Measurements from ENCODE around the gene ZNF791. TPM values are rescaled to one million over a fixed set of nuclear protein-coding genes. Genes with fewer than 3 reads are reported as not detected.
"Not testable (repeated sequence)": the region's sequence is repeated elsewhere in the genome, so short reads cannot be mapped to it uniquely, and the experiment has no call there.

Gene ZNF791
- total RNA-seq, 1 donor = 20.3 TPM

GRCh38 chr19:12629215-12629614 is 18.5 kb downstream of the ZNF791 start:
- no peak for DNase-seq (ENCODE audit: low read depth)
- no peak overlapping the region for H3K4me3 ChIP-seq (ENCODE audit: low read depth, low read length)
- TF ChIP-seq CTCF (IDR thresholded peaks at IDR 0.05; ENCODE audit: insufficient read depth, low read depth, low read length) = no peak

DNA sequence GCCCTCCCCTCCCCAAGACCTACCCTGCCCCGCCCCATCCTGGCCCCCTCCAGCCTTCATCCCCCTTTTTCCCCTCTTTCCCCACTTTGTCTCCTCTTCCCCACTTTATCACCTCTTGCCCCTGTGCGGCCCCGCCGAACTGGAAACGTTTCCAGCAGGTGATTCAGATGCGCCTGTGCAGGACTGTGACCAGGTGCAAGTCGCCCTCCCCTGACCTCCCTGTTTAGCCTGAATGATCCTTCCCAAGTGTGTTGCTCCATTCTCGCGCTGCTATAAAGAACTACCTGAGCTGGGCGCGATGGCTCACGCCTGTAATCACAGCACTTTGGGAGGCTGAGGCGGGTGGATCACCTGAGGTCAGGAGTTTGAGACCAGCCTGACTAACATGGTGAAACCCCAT is 25.9 kb downstream of the ZNF791 start:
- H3K4me3 ChIP-seq (ENCODE audit: low read depth, low read length) = no peak overlapping the region
- TF ChIP-seq CTCF (IDR thresholded peaks at IDR 0.05; ENCODE audit: insufficient read depth, low read depth, low read length) = no peak
- DNase-seq (ENCODE audit: low read depth) = no peak

- H3K4me3 ChIP-seq (ENCODE audit: low read depth, low read length) = no peak overlapping the region
- no peak for TF ChIP-seq CTCF (IDR thresholded peaks at IDR 0.05; ENCODE audit: insufficient read depth, low read depth, low read length)
- no peak for DNase-seq (ENCODE audit: low read depth)
Measured at GRCh38 chr19:12638611-12639182, 28.0 kb downstream of the ZNF791 start.

- peak; percentile 77 for TF ChIP-seq CTCF (IDR thresholded peaks at IDR 0.05; ENCODE audit: insufficient read depth, low read depth, low read length)
- peak overlapping the region; percentile 21 for H3K4me3 ChIP-seq (ENCODE audit: low read depth, low read length)
- DNase-seq (ENCODE audit: low read depth) = peak; percentile 74
Measured at GRCh38 chr19:12639901-12640613, 29.3 kb downstream of the ZNF791 start.

- no peak for TF ChIP-seq CTCF (IDR thresholded peaks at IDR 0.05; ENCODE audit: insufficient read depth, low read depth, low read length)
- H3K4me3 ChIP-seq (ENCODE audit: low read depth, low read length) = no peak overlapping the region
- DNase-seq (ENCODE audit: low read depth) = no peak
Measured at GRCh38 chr19:12641456-12641855, 30.7 kb downstream of the ZNF791 start.

GRCh38 chr19:12642506-12642905 is 31.8 kb downstream of the ZNF791 start:
- no peak for DNase-seq (ENCODE audit: low read depth)
- no peak overlapping the region for H3K4me3 ChIP-seq (ENCODE audit: low read depth, low read length)
- TF ChIP-seq CTCF (IDR thresholded peaks at IDR 0.05; ENCODE audit: insufficient read depth, low read depth, low read length) = no peak

- not testable (repeated sequence) for DNase-seq (ENCODE audit: low read depth); H3K4me3 ChIP-seq (ENCODE audit: low read depth, low read length)
Measured at GRCh38 chr19:12643716-12644115, 33.0 kb downstream of the ZNF791 start.

Measured in fibroblast of villous mesenchyme (primary cell).